ENCODE data around the gene NDUFAF2.

Gene NDUFAF2

GRCh38 chr5:61160497-61160896 lies 215.5 kb downstream of the NDUFAF2 start:
- Histone ChIP-seq H3K36me3 (ENCODE audit: control insufficient read depth in 5 of 5, insufficient read depth in 5 of 5, low read length in 5 of 5) (peaks cover 0 to 6% (median 4%) of the 10 kb centered on the region in 5 donors), H3K9me3 (ENCODE audit: control insufficient read depth in 5 of 5, low read length in 5 of 5) (no peaks in the 10 kb centered on the region), H3K9ac (ENCODE audit: low read length in 5 of 5) (no peak overlapping the region), H3K27ac (ENCODE audit: low read depth, low read length) (no peak overlapping the region), H3K4me1 (ENCODE audit: control insufficient read depth in 5 of 5, insufficient read depth in 5 of 5, low read length in 5 of 5) (peaks cover 0 to 34% (median 26%) of the 10 kb centered on the region in 5 donors), H3K4me3 (ENCODE audit: low read depth in 1 of 5, low read length in 5 of 5) (no peak overlapping the region), H3K27me3 (ENCODE audit: control insufficient read depth in 5 of 5, insufficient read depth in 4 of 5, low read length in 5 of 5) (no peaks in the 10 kb centered on the region)

GRCh38 chr5:61162010-61162831 lies 217.2 kb downstream of the NDUFAF2 start, which contains the start of gene SMIM15:
TSS of gene SMIM15 (minus strand) at chr5:61162468. CDS start at chr5:61160171, 2,297 bp downstream.
- Histone ChIP-seq H3K9ac (ENCODE audit: low read length in 5 of 5) (peak within 1 kb of the TSS; percentile 72 to 98 (median 94)), H3K27me3 (ENCODE audit: control insufficient read depth in 5 of 5, insufficient read depth in 4 of 5, low read length in 5 of 5) (no peaks in the 10 kb centered on the region), H3K4me1 (ENCODE audit: control insufficient read depth in 5 of 5, insufficient read depth in 5 of 5, low read length in 5 of 5) (peaks cover 0 to 34% (median 26%) of the 10 kb centered on the region in 5 donors), H3K36me3 (ENCODE audit: control insufficient read depth in 5 of 5, insufficient read depth in 5 of 5, low read length in 5 of 5) (peaks cover 0 to 6% (median 4%) of the 10 kb centered on the region in 5 donors), H3K9me3 (ENCODE audit: control insufficient read depth in 5 of 5, low read length in 5 of 5) (no peaks in the 10 kb centered on the region), H3K27ac (ENCODE audit: low read depth, low read length) (peak within 1 kb of the TSS; percentile 83), H3K4me3 (ENCODE audit: low read depth in 1 of 5, low read length in 5 of 5) (peak within 1 kb of the TSS; percentile 83 to 98 (median 93))

GRCh38 chr5:61162832-61163567 lies 218.0 kb downstream of the NDUFAF2 start:
- Histone ChIP-seq H3K4me1 (ENCODE audit: control insufficient read depth in 5 of 5, insufficient read depth in 5 of 5, low read length in 5 of 5) (peaks cover 0 to 34% (median 26%) of the 10 kb centered on the region in 5 donors), H3K9ac (ENCODE audit: low read length in 5 of 5) (peak overlapping the region; percentile 72 to 98 (median 94)), H3K9me3 (ENCODE audit: control insufficient read depth in 5 of 5, low read length in 5 of 5) (no peaks in the 10 kb centered on the region), H3K36me3 (ENCODE audit: control insufficient read depth in 5 of 5, insufficient read depth in 5 of 5, low read length in 5 of 5) (peaks cover 0 to 6% (median 4%) of the 10 kb centered on the region in 5 donors), H3K27me3 (ENCODE audit: control insufficient read depth in 5 of 5, insufficient read depth in 4 of 5, low read length in 5 of 5) (no peaks in the 10 kb centered on the region), H3K4me3 (ENCODE audit: low read depth in 1 of 5, low read length in 5 of 5) (peak overlapping the region; percentile 83 to 98 (median 92)), H3K27ac (ENCODE audit: low read depth, low read length) (peak overlapping the region; percentile 83)

DNA sequence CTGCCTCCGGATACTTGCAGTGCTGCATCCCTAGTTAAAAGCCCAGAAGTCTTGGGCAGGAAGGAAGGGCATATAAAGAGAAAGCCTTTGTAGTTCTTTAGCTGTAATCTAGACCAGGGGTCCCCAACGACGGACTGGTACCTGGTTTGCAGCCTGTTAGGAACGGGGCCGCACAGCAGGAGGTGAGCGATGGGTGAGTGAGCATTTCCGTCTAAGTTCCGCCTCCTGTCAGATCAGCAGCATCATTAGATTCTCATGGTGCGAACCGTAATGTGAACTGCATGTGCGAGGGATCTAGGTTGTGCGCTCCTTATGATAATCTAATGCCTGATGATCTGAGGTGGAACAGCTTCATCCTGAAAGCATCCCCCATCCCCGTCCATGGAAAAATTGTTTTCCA lies 218.9 kb downstream of the NDUFAF2 start:
- Histone ChIP-seq H3K9ac (ENCODE audit: low read length in 5 of 5) (no peak overlapping the region), H3K4me3 (ENCODE audit: low read depth in 1 of 5, low read length in 5 of 5) (no peak overlapping the region), H3K27me3 (ENCODE audit: control insufficient read depth in 5 of 5, insufficient read depth in 4 of 5, low read length in 5 of 5) (no peaks in the 10 kb centered on the region), H3K4me1 (ENCODE audit: control insufficient read depth in 5 of 5, insufficient read depth in 5 of 5, low read length in 5 of 5) (peaks cover 0 to 34% (median 26%) of the 10 kb centered on the region in 5 donors), H3K27ac (ENCODE audit: low read depth, low read length) (no peak overlapping the region), H3K36me3 (ENCODE audit: control insufficient read depth in 5 of 5, insufficient read depth in 5 of 5, low read length in 5 of 5) (peaks cover 0 to 6% (median 4%) of the 10 kb centered on the region in 5 donors), H3K9me3 (ENCODE audit: control insufficient read depth in 5 of 5, low read length in 5 of 5) (no peaks in the 10 kb centered on the region)

DNA sequence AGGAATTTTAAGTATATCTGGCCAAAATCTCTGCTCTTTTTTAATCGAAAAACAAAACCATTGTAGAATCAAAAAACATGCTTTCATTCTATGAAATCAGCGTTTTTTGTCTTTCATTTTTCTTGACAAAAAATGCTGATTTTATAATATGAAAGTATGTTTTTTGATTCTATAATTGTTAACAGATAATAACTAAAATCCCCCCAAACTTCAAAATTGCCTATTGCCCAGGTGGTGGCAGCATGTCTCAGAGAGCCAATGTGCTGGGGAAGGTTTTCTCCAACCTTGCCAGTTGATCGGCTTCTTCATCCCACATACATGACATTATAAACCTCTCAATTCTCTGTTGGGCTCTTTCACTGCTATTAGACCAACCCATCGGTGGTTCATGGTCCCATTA lies 222.4 kb downstream of the NDUFAF2 start:
- Histone ChIP-seq H3K9ac (ENCODE audit: low read length in 5 of 5) (no peak overlapping the region), H3K9me3 (ENCODE audit: control insufficient read depth in 5 of 5, low read length in 5 of 5) (no peaks in the 10 kb centered on the region), H3K4me3 (ENCODE audit: low read depth in 1 of 5, low read length in 5 of 5) (no peak overlapping the region)

GRCh38 chr5:61168951-61169350 lies 223.9 kb downstream of the NDUFAF2 start:
- Histone ChIP-seq H3K4me1 (ENCODE audit: control insufficient read depth in 5 of 5, insufficient read depth in 5 of 5, low read length in 5 of 5) (no peaks in the 10 kb centered on the region), H3K9me3 (ENCODE audit: control insufficient read depth in 5 of 5, low read length in 5 of 5) (no peaks in the 10 kb centered on the region), H3K4me3 (ENCODE audit: low read depth in 1 of 5, low read length in 5 of 5) (no peak overlapping the region), H3K9ac (ENCODE audit: low read length in 5 of 5) (no peak overlapping the region), H3K27ac (ENCODE audit: low read depth, low read length) (no peak overlapping the region), H3K27me3 (ENCODE audit: control insufficient read depth in 5 of 5, insufficient read depth in 4 of 5, low read length in 5 of 5) (no peaks in the 10 kb centered on the region), H3K36me3 (ENCODE audit: control insufficient read depth in 5 of 5, insufficient read depth in 5 of 5, low read length in 5 of 5) (no peaks in the 10 kb centered on the region)

More for the DNA sequence above, 222.4 kb downstream of the NDUFAF2 start:
- H3K4me1 ChIP-seq (ENCODE audit: control insufficient read depth in 5 of 5, insufficient read depth in 5 of 5, low read length in 5 of 5): peaks cover 0 to 11% (median 8%) of the 10 kb centered on the region in 5 donors
- no peaks in the 10 kb centered on the region for H3K27me3 ChIP-seq (ENCODE audit: control insufficient read depth in 5 of 5, insufficient read depth in 4 of 5, low read length in 5 of 5)
- H3K27ac ChIP-seq (ENCODE audit: low read depth, low read length): no peak overlapping the region
- no peaks in the 10 kb centered on the region for H3K36me3 ChIP-seq (ENCODE audit: control insufficient read depth in 5 of 5, insufficient read depth in 5 of 5, low read length in 5 of 5)

DNA sequence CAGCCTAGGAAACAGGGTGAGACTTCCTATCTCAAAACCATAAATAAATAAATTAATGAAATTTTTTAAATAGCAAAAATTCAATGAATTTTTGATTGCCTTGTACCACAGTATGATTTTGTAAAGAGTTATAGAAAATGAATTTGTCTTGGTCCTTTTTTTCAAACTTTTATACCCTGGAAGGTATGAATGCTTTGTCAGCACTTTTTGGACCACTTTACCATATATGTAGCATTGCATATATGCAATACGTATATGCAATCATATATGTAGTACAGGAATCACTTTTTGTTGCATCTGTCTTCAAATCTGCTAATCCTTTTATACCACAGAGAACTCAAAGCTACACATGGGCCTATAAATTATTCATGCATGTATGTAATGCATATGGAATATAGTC lies 226.5 kb downstream of the NDUFAF2 start:
- no peaks in the 10 kb centered on the region for H3K9me3 ChIP-seq (ENCODE audit: control insufficient read depth in 5 of 5, low read length in 5 of 5)
- H3K27me3 ChIP-seq (ENCODE audit: control insufficient read depth in 5 of 5, insufficient read depth in 4 of 5, low read length in 5 of 5): no peaks in the 10 kb centered on the region
- no peak overlapping the region for H3K4me3 ChIP-seq (ENCODE audit: low read depth in 1 of 5, low read length in 5 of 5)
- no peak overlapping the region for H3K9ac ChIP-seq (ENCODE audit: low read length in 5 of 5)
- H3K4me1 ChIP-seq (ENCODE audit: control insufficient read depth in 5 of 5, insufficient read depth in 5 of 5, low read length in 5 of 5): no peaks in the 10 kb centered on the region
- no peaks in the 10 kb centered on the region for H3K36me3 ChIP-seq (ENCODE audit: control insufficient read depth in 5 of 5, insufficient read depth in 5 of 5, low read length in 5 of 5)
- no peak overlapping the region for H3K27ac ChIP-seq (ENCODE audit: low read depth, low read length)

DNA sequence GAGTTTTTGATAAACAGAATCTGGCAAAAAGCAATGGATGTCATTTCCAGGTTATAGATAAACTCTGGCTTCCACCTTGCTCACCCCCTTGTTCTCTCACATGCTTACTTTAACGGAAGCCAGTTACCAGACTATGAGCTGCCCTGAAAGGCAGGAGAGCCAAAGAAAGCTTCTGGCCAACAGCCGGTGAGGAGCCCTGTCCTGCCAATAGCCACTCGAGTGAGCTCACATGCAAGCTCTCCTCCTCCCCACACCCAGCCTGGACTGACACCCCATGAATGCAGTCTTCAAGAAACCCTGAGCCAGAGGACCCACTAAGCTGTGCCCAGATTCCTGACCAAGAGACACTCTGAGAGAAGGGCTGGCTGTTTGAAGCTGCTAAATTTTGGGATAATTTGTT lies 231.6 kb downstream of the NDUFAF2 start:
- Histone ChIP-seq H3K27me3 (ENCODE audit: control insufficient read depth in 5 of 5, insufficient read depth in 4 of 5, low read length in 5 of 5) (no peaks in the 10 kb centered on the region), H3K9me3 (ENCODE audit: control insufficient read depth in 5 of 5, low read length in 5 of 5) (no peaks in the 10 kb centered on the region), H3K27ac (ENCODE audit: low read depth, low read length) (no peak overlapping the region), H3K9ac (ENCODE audit: low read length in 5 of 5) (no peak overlapping the region), H3K36me3 (ENCODE audit: control insufficient read depth in 5 of 5, insufficient read depth in 5 of 5, low read length in 5 of 5) (no peaks in the 10 kb centered on the region), H3K4me1 (ENCODE audit: control insufficient read depth in 5 of 5, insufficient read depth in 5 of 5, low read length in 5 of 5) (peaks cover 0 to 6% (median 0%) of the 10 kb centered on the region in 5 donors), H3K4me3 (ENCODE audit: low read depth in 1 of 5, low read length in 5 of 5) (no peak overlapping the region)

DNA sequence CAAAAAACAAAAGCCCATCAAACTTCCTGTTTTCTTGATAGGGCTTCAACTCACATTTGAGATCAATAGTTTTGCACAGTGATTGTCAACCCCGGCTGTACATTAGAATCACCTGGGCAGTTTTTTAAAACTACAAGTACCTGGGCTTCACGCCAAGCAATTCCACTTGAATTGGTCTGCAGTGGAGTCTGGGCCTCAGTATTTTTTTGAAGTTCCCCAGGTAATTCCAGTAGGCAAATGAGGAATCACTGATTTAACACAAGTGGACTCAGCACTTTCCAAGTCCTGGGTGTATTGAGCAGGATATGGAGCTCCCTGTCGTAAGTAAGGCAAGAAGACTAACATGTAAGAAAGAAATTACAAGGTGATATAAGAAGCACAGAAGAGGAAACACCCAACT lies 232.1 kb downstream of the NDUFAF2 start:
- Histone ChIP-seq H3K27ac (ENCODE audit: low read depth, low read length) (no peak overlapping the region), H3K9me3 (ENCODE audit: control insufficient read depth in 5 of 5, low read length in 5 of 5) (no peaks in the 10 kb centered on the region), H3K36me3 (ENCODE audit: control insufficient read depth in 5 of 5, insufficient read depth in 5 of 5, low read length in 5 of 5) (no peaks in the 10 kb centered on the region), H3K4me1 (ENCODE audit: control insufficient read depth in 5 of 5, insufficient read depth in 5 of 5, low read length in 5 of 5) (peaks cover 0 to 7% (median 0%) of the 10 kb centered on the region in 5 donors), H3K9ac (ENCODE audit: low read length in 5 of 5) (no peak overlapping the region), H3K27me3 (ENCODE audit: control insufficient read depth in 5 of 5, insufficient read depth in 4 of 5, low read length in 5 of 5) (no peaks in the 10 kb centered on the region), H3K4me3 (ENCODE audit: low read depth in 1 of 5, low read length in 5 of 5) (no peak overlapping the region)

DNA sequence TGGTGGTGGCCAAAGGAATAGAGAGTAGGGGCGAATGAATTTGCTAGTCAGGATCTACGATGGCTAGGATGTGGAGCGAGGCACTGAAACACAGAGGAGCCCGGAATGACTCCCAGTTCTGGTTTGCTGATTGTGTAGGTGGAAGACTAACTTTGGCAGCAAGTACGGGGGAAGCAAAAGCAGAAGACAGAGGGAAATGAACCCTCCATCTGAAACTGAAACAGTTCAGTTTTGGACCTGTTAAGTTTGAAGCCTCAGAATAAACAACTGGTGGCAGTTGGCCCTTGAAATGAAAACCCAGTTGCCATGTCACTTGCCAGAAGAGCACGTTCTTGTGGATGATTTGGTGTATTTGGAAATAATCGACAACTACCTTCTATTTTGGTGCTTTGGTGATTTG lies 232.7 kb downstream of the NDUFAF2 start:
- peaks cover 0 to 7% (median 0%) of the 10 kb centered on the region in 5 donors for H3K4me1 ChIP-seq (ENCODE audit: control insufficient read depth in 5 of 5, insufficient read depth in 5 of 5, low read length in 5 of 5)
- H3K9ac ChIP-seq (ENCODE audit: low read length in 5 of 5): no peak overlapping the region
- no peak overlapping the region for H3K4me3 ChIP-seq (ENCODE audit: low read depth in 1 of 5, low read length in 5 of 5)
- H3K9me3 ChIP-seq (ENCODE audit: control insufficient read depth in 5 of 5, low read length in 5 of 5): no peaks in the 10 kb centered on the region
- no peaks in the 10 kb centered on the region for H3K36me3 ChIP-seq (ENCODE audit: control insufficient read depth in 5 of 5, insufficient read depth in 5 of 5, low read length in 5 of 5)
- H3K27me3 ChIP-seq (ENCODE audit: control insufficient read depth in 5 of 5, insufficient read depth in 4 of 5, low read length in 5 of 5): no peaks in the 10 kb centered on the region
- H3K27ac ChIP-seq (ENCODE audit: low read depth, low read length): no peak overlapping the region
